ENCODE results near the gene PIK3C2B. TPM values are rescaled to one million over a fixed set of nuclear protein-coding genes. Genes with fewer than 3 reads are reported as not detected.
A peak's percentile ranks its signal among the peaks of the same experiment; 100 is the strongest.

The PIK3C2B gene
- total RNA-seq, 2 donors from 2014 or later: 20.9 to 24.1 TPM

DNA sequence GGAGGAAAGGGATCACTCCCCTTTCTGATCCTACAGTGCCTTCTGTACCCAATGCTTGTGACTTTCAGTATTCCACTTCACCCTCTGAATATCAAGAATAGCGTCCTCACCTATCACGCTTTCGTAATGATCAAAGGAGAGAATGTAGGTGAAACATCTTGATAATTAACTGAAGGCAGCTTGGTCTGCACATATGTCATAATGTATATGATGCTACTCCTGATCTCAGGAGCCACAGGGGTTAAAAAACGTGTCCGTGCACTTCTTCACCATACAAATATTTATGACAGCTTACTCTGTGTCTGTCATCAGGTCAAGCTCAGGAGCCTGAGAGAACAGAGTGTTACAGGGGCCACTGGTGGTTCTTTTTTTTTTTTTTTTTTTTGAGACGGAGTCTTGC lies 1.2 kb upstream of the PIK3C2B start:
- Histone ChIP-seq H3K9me3 (no peaks in the 10 kb centered on the region), H3K27me3 (replicated peaks; ENCODE audit: insufficient read depth) (no peaks in the 10 kb centered on the region), H3K36me3 (no peaks in the 10 kb centered on the region), H3K4me3 (no peak overlapping the region), H3K4me1 (replicated peaks) (peaks cover 6% of the 10 kb centered on the region), H3K27ac (peak overlapping the region in 1 of 2 donors; percentile 86)
- TF ChIP-seq, protein P1, sequence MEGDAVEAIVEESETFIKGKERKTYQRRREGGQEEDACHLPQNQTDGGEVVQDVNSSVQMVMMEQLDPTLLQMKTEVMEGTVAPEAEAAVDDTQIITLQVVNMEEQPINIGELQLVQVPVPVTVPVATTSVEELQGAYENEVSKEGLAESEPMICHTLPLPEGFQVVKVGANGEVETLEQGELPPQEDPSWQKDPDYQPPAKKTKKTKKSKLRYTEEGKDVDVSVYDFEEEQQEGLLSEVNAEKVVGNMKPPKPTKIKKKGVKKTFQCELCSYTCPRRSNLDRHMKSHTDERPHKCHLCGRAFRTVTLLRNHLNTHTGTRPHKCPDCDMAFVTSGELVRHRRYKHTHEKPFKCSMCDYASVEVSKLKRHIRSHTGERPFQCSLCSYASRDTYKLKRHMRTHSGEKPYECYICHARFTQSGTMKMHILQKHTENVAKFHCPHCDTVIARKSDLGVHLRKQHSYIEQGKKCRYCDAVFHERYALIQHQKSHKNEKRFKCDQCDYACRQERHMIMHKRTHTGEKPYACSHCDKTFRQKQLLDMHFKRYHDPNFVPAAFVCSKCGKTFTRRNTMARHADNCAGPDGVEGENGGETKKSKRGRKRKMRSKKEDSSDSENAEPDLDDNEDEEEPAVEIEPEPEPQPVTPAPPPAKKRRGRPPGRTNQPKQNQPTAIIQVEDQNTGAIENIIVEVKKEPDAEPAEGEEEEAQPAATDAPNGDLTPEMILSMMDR (IDR thresholded peaks at IDR 0.05): no peak
- TF ChIP-seq POLR2AphosphoS5 (IDR thresholded peaks at IDR 0.05) (no peak), POLR2A (IDR thresholded peaks at IDR 0.05) (no peak)
- intact Hi-C loops (cut with DNase I): no loop called here
- no peak for DNase-seq (ENCODE audit: low spot score)
- 55% methylated on average over 6 of the region's 6 CpGs for WGBS

DNA sequence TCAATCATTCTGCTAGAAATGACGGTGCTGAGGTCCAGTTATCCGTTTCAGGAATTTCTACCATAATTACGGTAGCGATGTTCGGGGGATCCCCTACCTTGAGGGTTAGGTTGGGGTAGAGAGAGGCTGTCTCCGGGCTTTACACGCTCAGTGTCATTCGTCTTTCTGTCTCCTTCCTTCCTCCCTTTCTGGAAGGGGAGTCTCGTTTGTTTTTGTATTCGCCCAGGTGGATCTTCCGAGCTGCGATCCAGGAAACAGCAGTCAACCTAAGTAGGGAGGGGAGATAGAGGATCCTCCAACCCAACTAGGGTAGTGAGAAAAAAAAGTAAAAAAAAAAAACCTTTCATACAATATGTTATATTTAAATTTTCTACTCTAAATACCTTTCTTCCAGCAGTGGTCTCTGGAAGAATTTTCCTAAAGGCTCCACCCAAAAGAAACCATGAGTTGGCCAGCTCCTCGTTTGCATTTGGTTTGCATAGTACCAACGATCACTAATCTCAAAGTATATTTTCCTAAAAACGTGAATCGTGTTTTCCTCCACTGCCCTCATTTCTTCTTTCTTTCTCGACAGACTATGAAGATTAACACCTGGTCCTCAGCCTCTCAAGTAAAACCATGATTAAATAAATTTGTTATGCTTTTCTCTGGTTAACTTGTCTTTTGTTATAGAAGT lies 611 bp upstream of the PIK3C2B start:
- TF ChIP-seq POLR2AphosphoS5 (IDR thresholded peaks at IDR 0.05): no peak
- peak overlapping the region; percentile 62 to 69 for H3K4me3 ChIP-seq
- H3K36me3 ChIP-seq: no peaks in the 10 kb centered on the region
- DNase-seq (ENCODE audit: low spot score): no peak
- intact Hi-C loops (cut with DNase I): no loop called here
- peak overlapping the region; percentile 86 to 89 for H3K27ac ChIP-seq
- no peaks in the 10 kb centered on the region for H3K27me3 ChIP-seq (replicated peaks; ENCODE audit: insufficient read depth)
- WGBS: 2% methylated on average over 17 of the region's 17 CpGs
- peaks cover 6% of the 10 kb centered on the region for H3K4me1 ChIP-seq (replicated peaks)
- H3K9me3 ChIP-seq: no peaks in the 10 kb centered on the region

DNA sequence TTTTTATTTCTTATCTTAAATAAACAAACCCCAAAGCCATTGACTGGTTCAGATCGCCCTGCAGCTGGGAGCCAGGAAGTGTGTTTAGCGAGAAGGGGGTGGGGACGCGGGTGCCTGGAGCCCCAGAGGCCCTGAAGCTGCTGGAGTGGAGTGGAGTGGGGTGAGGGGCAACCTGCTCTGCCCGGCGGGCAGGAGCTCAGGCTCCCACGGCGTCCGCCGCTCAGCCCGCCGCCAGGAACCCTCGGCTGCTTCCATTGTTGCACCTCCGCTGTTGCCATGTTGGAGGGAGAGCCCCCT lies 673 bp downstream of the PIK3C2B start:
- WGBS: under 1% methylated on average over 14 of the region's 14 CpGs
- H3K4me1 ChIP-seq (replicated peaks): peaks cover 6% of the 10 kb centered on the region
- peak; percentile 47 for DNase-seq (ENCODE audit: low spot score)
- no peaks in the 10 kb centered on the region for H3K9me3 ChIP-seq
- H3K36me3 ChIP-seq: no peaks in the 10 kb centered on the region
- TF ChIP-seq, protein P1 (IDR thresholded peaks at IDR 0.05): no peak
- no peak for TF ChIP-seq POLR2A (IDR thresholded peaks at IDR 0.05)
- no peak for TF ChIP-seq POLR2AphosphoS5 (IDR thresholded peaks at IDR 0.05)
- H3K27ac ChIP-seq: peak overlapping the region; percentile 86 to 89
- intact Hi-C loops (cut with DNase I): no loop called here
- H3K4me3 ChIP-seq: peak overlapping the region; percentile 62 to 69
- no peaks in the 10 kb centered on the region for H3K27me3 ChIP-seq (replicated peaks; ENCODE audit: insufficient read depth)

DNA sequence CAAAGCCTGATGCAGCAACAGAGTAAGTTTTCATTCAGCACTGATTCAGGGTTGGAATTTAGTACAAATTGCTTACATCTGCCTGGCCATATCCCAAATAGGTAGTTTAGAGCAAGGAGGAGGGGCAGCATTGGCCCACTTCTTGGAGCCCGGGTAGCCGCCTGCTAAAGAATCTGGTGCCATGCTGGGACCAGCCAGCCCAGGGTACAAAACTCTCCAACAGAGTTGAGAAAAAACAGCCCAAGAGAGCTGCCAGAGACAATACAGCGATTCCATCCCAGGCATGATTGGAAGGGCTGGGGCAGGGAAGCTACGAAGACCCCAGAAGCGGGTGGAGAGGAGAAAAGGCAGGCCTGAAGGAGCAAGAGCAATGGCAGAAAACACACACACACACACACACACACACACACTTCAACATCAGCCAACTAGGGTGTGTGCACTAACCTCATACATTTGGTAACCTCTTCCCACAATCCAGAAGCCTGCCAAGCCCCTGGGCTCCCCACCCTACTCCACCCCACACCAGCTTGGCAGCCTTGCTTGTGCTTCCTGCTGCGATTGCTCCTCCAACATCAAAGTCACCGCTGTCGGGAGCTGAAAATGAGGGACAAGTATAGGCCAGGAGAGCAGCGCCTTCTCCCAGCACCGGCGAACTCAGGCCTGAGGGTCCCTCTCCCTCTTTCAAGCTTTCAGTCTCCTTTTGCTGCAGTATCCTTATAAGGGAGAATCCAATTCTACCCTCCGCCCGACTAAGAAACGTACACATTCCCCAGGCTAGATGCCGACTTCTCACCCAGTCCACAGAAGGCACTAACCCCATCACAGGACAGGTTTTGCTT lies 1.2 kb downstream of the PIK3C2B start:
- TF ChIP-seq POLR2A (IDR thresholded peaks at IDR 0.05) (no peak), POLR2AphosphoS5 (IDR thresholded peaks at IDR 0.05) (no peak)
- TF ChIP-seq, protein P1 (IDR thresholded peaks at IDR 0.05): no peak
- Histone ChIP-seq H3K4me3 (peak overlapping the region; percentile 62 to 69), H3K9me3 (no peaks in the 10 kb centered on the region), H3K27me3 (replicated peaks; ENCODE audit: insufficient read depth) (no peaks in the 10 kb centered on the region), H3K4me1 (replicated peaks) (peaks cover 6% of the 10 kb centered on the region), H3K36me3 (no peaks in the 10 kb centered on the region), H3K27ac (peak overlapping the region; percentile 86 to 89)
- DNase-seq (ENCODE audit: low spot score): peak; percentile 65
- intact Hi-C loops (cut with DNase I): no loop called here
- 6% methylated on average over 15 of the region's 15 CpGs for WGBS

DNA sequence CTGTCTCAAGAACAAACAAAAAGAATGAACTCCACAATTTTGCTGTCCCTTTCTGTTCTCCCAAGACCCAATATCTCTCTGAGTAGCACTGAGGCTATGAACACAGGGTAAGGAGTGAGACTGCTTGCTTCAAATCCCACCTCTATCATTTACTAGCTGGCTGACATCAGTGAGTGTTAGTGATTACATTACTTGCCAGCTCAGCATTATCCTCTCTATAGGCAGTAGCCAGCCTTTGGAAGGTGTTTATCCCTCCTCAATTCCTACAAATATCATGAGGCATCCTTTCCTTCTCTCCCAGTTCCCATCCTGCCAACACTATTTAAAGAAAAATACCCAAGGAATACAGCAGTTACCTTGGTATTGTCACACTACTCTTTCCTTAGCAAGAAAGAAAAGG lies 3.0 kb downstream of the PIK3C2B start:
- Histone ChIP-seq H3K4me3 (no peak overlapping the region), H3K9me3 (no peaks in the 10 kb centered on the region), H3K27ac (peak overlapping the region in 1 of 2 donors; percentile 4), H3K4me1 (replicated peaks) (peaks cover 6% of the 10 kb centered on the region), H3K27me3 (replicated peaks; ENCODE audit: insufficient read depth) (no peaks in the 10 kb centered on the region), H3K36me3 (no peaks in the 10 kb centered on the region)
- TF ChIP-seq, protein P1 (IDR thresholded peaks at IDR 0.05): no peak
- TF ChIP-seq POLR2A (IDR thresholded peaks at IDR 0.05) (no peak), POLR2AphosphoS5 (IDR thresholded peaks at IDR 0.05) (no peak)
- intact Hi-C loops (cut with DNase I): no loop called here
- no peak for DNase-seq (ENCODE audit: low spot score)

All from prostate gland (tissue), 2 donors.